GM18507 (cell line): ENCODE data around the gene FAM3A.

ENCODE experiments used
- DNase-seq: peaks from one replicate; pipeline ENCODE4 v3.0.0; 2011; ENCODE audit warnings: low read depth; ENCODE audit not compliant: insufficient read length; ENCODE audit errors: extremely low spot score
- FAIRE-seq: peaks from 2 replicates; lab custom pipeline; 2011; peaks lifted over from hg19 to GRCh38; lab: Jason Lieb, UNC

FAM3A gene

DNA sequence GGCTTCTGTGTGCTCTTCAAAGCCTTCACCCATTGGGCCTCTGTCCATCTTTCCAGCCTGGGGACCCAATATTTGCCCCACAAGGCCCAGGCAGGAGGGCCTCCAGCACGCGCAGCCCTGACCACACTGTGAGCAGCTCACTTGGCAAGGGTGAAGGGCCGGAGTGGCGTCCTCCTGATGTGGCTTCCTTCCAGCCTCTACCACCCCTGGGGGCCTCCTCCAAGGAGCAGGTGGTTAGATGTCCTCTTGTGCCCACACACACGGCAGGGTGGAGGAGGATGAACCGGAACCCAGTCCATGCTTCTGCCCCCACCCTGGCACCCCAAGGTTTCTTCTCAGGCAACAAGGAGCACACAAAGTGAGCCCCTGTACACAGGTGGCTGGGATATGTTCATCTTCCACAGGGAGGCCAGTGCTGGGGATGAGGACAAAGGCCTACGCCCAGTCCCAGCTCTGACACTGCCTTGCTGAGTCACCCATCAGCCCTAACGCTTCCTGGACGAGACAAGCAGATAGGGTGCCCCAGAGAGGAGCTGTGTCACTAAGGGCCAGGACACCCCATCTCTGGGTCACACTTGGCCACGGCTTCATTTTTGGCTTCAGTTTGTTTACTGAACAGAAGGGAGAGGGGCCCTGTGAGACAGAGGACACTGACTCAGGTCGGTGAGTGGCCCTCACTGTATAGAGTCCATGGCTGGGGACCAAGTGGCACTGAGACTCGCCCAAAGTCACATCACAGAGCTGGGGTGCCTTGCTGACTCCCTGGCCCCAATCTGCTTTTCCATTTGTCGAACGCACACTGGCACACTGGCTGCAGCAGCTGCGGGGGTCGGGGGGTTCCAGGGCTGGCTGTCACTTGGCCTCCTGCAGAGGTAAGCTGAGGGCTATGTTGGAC lies 31.5 kb downstream of the FAM3A start:
- DNase-seq = no peak
- FAIRE-seq = no peak

DNA sequence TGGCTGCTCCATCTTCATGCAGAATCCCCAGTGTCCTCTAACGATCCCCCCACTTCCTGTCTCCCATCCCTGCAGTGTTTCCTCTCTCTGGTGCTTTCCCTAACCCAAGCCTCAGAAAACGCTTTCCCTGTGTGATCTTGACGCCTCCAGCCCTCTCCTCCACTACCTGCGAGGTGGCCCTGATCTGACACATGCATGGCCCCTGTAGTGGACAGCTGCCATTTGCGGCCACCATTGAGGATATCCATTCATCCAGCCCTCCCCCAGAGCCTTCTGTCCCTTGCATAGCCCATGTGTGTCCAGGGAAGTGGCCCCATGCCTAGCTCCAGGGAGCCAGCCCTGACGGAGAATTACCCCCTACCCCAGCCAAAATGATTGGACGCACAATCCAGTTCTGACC lies 32.7 kb downstream of the FAM3A start:
- no peak for FAIRE-seq
- no peak for DNase-seq

DNA sequence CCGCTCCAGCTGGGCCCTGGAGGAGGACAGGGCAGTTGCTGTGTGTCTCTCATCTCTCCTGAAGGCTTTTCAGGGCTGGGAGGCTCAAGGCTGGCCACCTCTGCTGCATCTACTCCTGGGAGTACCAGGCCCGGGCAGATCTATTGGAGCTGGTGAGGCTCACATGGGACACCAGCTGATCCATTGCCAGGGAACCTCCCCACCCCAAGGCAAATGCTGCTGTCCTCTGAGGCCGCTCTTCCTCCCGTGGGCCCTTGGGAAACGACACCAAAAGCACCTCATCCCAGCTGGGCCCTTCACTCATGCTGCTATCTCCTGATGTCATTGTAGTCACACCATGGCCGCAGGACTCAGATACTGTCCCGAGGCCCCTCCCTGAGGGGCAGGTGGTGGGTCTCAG lies 33.2 kb downstream of the FAM3A start:
- FAIRE-seq (no peak), DNase-seq (no peak)

GRCh38 chrX:154481911-154482601 lies 34.0 kb downstream of the FAM3A start:
- FAIRE-seq (peak; percentile 47), DNase-seq (no peak)

GRCh38 chrX:154481195-154481594 lies 34.8 kb downstream of the FAM3A start:
- DNase-seq (no peak), FAIRE-seq (no peak)

- FAIRE-seq = peak; percentile 96
- peak; percentile 75 for DNase-seq
Observed at GRCh38 chrX:154478728-154479622, 37.1 kb downstream of the FAM3A start, which contains the start of gene LAGE3. Gene LAGE3, minus strand, starts transcription at chrX:154479281. Its CDS starts 366 bp downstream, at chrX:154478915.

DNA sequence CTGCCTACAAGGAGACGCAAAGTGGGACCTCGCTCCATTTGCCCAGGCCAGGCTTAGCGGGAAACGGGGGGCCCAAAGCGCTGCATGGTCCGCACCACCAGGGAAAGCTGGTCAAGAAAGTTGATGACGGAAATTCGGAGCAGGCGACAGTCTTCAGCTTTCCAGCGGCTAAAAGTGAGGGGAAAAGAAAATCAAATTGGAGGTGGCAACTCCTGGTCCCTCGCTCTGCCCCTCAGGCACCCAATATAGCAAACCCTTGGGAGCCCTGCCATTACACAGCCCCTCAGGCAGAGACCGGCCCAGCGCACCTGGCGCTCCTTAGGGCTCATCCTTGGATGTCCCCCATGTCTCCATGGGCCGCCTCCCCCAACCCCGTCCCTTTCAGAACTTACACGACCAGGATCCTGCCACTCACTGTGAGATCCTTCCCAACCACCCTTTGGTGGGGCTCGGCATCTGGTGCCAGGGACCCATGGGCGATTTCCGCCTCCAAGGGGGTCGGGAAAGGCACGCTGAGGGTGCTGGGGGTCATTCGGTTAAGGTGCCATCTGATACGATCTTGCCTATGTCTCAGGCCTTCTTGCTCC lies 38.0 kb downstream of the FAM3A start:
- DNase-seq = no peak
- FAIRE-seq = no peak

GRCh38 chrX:154476821-154477220 lies 39.2 kb downstream of the FAM3A start:
- DNase-seq (no peak), FAIRE-seq (no peak)

DNA sequence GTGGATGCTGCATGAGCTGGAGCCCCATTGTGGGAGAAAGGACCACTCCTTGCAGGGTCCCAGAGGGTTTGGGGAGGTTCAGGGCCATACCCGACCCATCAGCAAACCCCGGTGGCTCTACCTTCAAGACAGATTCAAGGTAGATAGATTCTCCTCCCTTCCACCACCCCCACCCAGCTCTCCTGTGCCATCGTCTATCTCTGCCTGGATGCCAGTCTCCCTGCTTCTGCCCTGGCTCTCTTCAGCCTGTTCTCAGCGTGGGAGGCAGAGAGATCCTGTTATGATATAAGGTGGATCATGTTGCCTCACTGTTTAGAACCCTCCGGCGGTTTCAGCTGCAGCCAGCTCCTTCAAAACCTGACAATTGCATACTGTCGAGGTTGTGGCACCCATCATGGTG lies 42.3 kb downstream of the FAM3A start:
- no peak for FAIRE-seq
- DNase-seq = no peak

GRCh38 chrX:154472685-154473632 lies 43.1 kb downstream of the FAM3A start:
- no peak for DNase-seq
- FAIRE-seq = no peak

DNA sequence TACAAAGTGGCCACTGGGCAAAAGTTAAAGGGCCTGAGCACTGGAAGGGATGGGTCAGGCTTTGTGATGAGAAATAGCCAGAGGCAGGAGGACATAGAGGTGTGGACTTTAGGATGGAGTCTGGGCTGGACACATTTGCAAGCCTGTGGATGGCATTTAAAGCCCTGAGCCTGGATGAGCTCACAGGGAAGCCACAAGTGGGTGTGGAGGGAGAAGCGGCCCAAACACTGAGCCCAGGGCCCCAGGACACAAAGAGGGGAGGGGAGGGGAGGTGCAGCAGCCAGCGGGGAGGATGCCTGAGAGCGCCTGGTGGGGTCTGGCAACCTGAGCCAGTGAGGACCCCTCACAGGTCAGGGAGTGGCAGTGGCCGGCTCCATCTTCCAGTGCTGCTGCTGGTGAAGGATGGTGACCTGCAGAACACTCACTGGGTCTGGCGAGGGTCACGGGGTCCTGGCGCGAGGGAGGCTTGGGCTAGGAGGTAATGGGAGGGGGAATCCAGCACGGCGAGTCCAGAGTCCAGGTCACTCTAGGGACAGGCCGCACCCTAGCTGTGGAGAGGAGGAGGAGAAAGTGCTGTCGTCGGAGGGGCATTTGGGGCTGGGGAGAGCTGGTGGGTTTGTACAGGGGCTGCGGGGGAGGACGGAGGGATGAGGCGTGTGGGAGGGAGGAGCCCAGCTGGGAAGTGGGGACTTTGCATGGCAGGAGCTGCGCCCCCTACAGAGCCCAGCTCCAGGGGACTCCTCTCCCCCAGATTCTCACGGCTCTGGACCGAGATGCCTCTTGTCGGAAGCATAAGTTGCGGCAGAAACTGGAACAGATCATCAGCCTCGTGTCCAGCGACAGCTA lies 44.0 kb downstream of the FAM3A start:
- DNase-seq (no peak), FAIRE-seq (no peak)

DNA sequence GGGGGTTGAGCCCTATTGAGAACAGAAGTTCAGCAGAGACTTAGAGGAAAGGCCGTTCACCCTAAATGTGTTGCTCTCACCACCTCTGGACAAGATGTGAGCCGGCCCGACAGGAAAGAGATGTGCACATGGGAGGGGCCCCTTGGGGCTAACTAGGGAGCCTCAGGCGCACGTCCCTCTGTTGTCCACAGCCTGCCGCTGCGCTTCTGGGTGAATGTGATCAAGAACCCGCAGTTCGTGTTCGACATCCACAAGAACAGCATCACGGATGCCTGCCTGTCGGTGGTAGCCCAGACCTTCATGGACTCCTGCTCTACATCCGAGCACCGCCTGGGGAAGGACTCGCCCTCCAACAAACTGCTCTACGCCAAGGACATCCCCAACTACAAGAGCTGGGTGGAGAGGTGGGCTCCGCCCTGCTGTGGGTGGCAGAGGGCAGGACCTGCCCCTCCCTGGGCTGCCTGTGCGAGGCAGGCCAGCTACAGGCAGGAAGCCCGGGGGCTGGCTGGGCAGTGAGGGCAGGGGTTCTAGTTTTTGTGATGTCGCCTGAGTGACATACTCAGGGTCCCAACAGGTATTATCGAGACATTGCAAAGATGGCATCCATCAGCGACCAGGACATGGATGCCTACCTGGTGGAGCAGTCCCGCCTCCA lies 45.0 kb downstream of the FAM3A start:
- no peak for FAIRE-seq
- no peak for DNase-seq

- FAIRE-seq = no peak
- no peak for DNase-seq
Observed at GRCh38 chrX:154470434-154470833, 45.6 kb downstream of the FAM3A start.

DNA sequence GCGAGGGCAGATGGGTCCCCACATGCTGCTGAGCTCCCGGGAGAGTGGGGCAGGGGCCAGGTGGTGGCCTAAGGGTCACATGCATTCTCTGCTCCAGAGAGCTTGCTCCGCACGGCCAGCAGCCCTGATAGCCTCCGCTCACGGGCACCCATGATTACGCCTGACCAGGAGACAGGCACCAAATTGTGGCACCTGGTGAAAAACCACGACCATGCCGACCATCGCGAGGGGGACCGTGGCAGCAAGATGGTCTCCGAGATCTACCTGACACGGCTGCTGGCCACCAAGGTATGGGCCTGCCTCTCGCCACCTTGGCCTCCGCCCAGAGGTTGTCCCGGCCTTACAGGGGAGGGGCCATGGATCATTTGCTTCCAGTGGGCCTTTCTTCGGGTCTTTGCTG lies 46.2 kb downstream of the FAM3A start:
- no peak for FAIRE-seq
- DNase-seq = no peak

DNA sequence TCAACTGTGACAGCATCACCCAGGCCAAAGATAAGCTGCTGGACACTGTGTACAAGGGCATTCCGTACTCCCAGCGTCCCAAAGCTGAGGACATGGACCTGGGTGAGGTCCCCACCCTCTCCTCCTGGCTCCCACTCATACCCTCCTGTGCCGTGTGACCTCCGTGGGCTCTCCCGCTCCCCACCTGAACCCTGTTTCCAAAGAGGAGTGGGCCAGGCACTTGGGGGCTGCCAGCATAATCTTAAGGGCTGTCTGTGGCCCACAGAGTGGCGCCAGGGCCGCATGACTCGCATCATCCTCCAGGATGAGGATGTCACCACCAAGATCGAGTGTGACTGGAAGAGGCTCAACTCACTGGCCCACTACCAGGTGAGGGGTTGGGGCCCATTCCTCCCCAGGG lies 46.9 kb downstream of the FAM3A start:
- DNase-seq (no peak), FAIRE-seq (no peak)

- FAIRE-seq = no peak
- DNase-seq = no peak
Observed at GRCh38 chrX:154468217-154468616, 47.8 kb downstream of the FAM3A start.

DNA sequence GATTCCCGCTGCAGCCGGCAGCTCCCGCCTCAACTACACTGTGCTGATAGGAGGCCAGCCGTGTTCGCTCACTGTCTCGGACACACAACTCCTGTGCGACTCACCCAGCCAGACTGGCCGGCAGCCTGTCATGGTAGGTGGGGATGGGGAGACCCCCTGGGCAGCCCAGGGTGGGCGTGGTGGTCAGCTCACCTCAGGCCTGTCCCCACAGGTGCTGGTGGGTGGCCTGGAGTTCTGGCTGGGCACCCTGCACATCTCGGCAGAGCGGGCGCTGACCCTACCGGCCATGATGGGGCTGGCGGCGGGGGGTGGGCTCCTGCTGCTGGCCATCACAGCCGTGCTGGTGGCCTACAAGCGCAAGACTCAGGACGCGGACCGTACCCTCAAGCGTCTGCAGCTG lies 48.5 kb downstream of the FAM3A start:
- FAIRE-seq (no peak), DNase-seq (no peak)
